Esophagus muscularis mucosa (tissue), 4 donors: ENCODE results near the gene AFAP1. TPM values are rescaled to one million over a fixed set of nuclear protein-coding genes. Genes with fewer than 3 reads are reported as not detected.

Experiments used
- DNase-seq: peaks from one replicate; pipeline ENCODE4 v3.0.0-alpha.2; 2017; ENCODE audit errors: extremely low spot score
- H3K27ac ChIP-seq, 4 donors: fragments of 200-600 bp; sonication (generic); replicated peaks in 1 of 4; 1 replicate in 3 of 4; 2 replicates in 1 of 4; pipeline ENCODE4 v1.5.1; 2016 to 2019; ENCODE audit warnings: mild to moderate bottlenecking in 1 of 4
- H3K27me3 ChIP-seq, 4 donors: fragments of 200-600 bp; sonication (generic); one replicate each; pipeline versions ENCODE4 v1.5.1 to v1.6.0; 2016 to 2019
- H3K36me3 ChIP-seq, 4 donors: fragments of 200-600 bp; sonication (generic); one replicate each; pipeline ENCODE4 v1.5.1; 2016 to 2019
- H3K4me1 ChIP-seq, 4 donors: fragments of 200-600 bp; sonication (generic); one replicate each; pipeline ENCODE4 v1.5.1; 2016 to 2019
- H3K4me3 ChIP-seq, 4 donors: fragments of 200-600 bp; sonication (generic); 1 replicate in 2 of 4; 2 replicates in 2 of 4; pipeline ENCODE4 v1.5.1; 2016 to 2019; ENCODE audit warnings: mild to moderate bottlenecking in 4 of 4, moderate library complexity in 1 of 4
- H3K9me3 ChIP-seq, 4 donors: fragments of 200-600 bp; sonication (generic); 1 replicate in 3 of 4; 2 replicates in 1 of 4; pipeline ENCODE4 v1.5.1; 2016 to 2019
- CTCF ChIP-seq, 3 experiments: fragments of 200-600 bp in 2 of 3; fragments of 450-650 bp in 1 of 3; sonication (generic) in 2 of 3; IDR thresholded peaks; one replicate each; pipeline ENCODE4 v1.5.1; 2017 to 2019; ENCODE audit warnings: antibody characterized with exemption in 3 of 3, mild to moderate bottlenecking in 2 of 3, moderate library complexity in 1 of 3
- EP300 ChIP-seq: sonication (generic); formaldehyde crosslinking; IDR thresholded peaks from one replicate; pipeline ENCODE4 v1.6.1; 2017; ENCODE audit warnings: antibody characterized with exemption
- POLR2A ChIP-seq: fragments of 450-650 bp; IDR thresholded peaks from one replicate; pipeline ENCODE4 v1.6.1; 2017; ENCODE audit warnings: antibody characterized with exemption, moderate library complexity, mild to moderate bottlenecking, low read depth
- POLR2AphosphoS5 ChIP-seq, 2 donors: sonication (generic); formaldehyde crosslinking; IDR thresholded peaks; one replicate each; pipeline ENCODE4 v1.6.1; 2017; ENCODE audit warnings: antibody characterized with exemption in 2 of 2
- WGBS: methylation state at CpG from one replicate; pipeline ENCODE4 v1.1.5; 2018; 5-methylcytosine and 5-hydroxymethylcytosine counted together
- intact Hi-C: fragments of 100-400 bp; cut with DNase I; formaldehyde crosslinking; loops from one replicate; pipeline ENCODE4 v1.15.1; 2023
- total RNA-seq, 4 donors: library from RNA; depleted of rRNA; stranded (reverse); fragments of >200 nt; gene quantifications; one replicate each; pipeline versions ENCODE4 v1.1.0 to v1.2.1, GENCODE V29; 2016

AFAP1 gene
- total RNA-seq, 4 donors from 2014 or later = 37.8 to 71.3 (median 50.9) TPM

GRCh38 chr4:7819446-7819845 lies 120.2 kb downstream of the AFAP1 start:
- Histone ChIP-seq H3K4me3 (no peak overlapping the region), H3K27ac (peak overlapping the region; percentile 79 to 87 (median 84)), H3K36me3 (peaks cover 6 to 36% (median 23%) of the 10 kb centered on the region in 4 donors), H3K4me1 (peaks cover 34 to 71% (median 70%) of the 10 kb centered on the region in 4 donors), H3K9me3 (no peaks in the 10 kb centered on the region), H3K27me3 (no peaks in the 10 kb centered on the region)
- 93% methylated on average over 9 of the region's 9 CpGs for WGBS
- DNase-seq = no peak
- TF ChIP-seq EP300 (no peak), POLR2A (no peak), POLR2AphosphoS5 (IDR thresholded peaks at IDR 0.05) (no peak), CTCF (IDR thresholded peaks at IDR 0.05) (no peak)
- intact Hi-C loops = no loop called here

- Histone ChIP-seq H3K4me1 (peaks cover 26 to 68% (median 66%) of the 10 kb centered on the region in 4 donors), H3K9me3 (no peaks in the 10 kb centered on the region), H3K4me3 (no peak overlapping the region), H3K27me3 (no peaks in the 10 kb centered on the region), H3K27ac (peak overlapping the region; percentile 55 to 87 (median 81)), H3K36me3 (peaks cover 6 to 44% (median 28%) of the 10 kb centered on the region in 4 donors)
- TF ChIP-seq CTCF (IDR thresholded peaks at IDR 0.05) (no peak), POLR2AphosphoS5 (IDR thresholded peaks at IDR 0.05) (no peak), POLR2A (no peak), EP300 (no peak)
- WGBS = 93% methylated on average over 3 of the region's 5 CpGs
- DNase-seq = no peak
- intact Hi-C loops = no loop called here
These were observed 121.2 kb downstream of the AFAP1 start for GRCh38 chr4:7818399-7818911.

GRCh38 chr4:7817877-7818398 lies 121.7 kb downstream of the AFAP1 start:
- TF ChIP-seq POLR2A (no peak), EP300 (no peak), POLR2AphosphoS5 (IDR thresholded peaks at IDR 0.05) (no peak), CTCF (IDR thresholded peaks at IDR 0.05) (no peak)
- intact Hi-C loops = no loop called here

GRCh38 chr4:7816771-7817170 lies 122.9 kb downstream of the AFAP1 start:
- no peak for TF ChIP-seq POLR2A
- TF ChIP-seq POLR2AphosphoS5 (IDR thresholded peaks at IDR 0.05) = no peak
- no peak for TF ChIP-seq EP300
- TF ChIP-seq CTCF (IDR thresholded peaks at IDR 0.05) = no peak
- 87% methylated on average over 7 of the region's 7 CpGs for WGBS

More at GRCh38 chr4:7817877-7818398, 121.7 kb downstream of the AFAP1 start:
- H3K9me3 ChIP-seq = no peaks in the 10 kb centered on the region
- DNase-seq = no peak
- peaks cover 20 to 68% (median 66%) of the 10 kb centered on the region in 4 donors for H3K4me1 ChIP-seq
- H3K4me3 ChIP-seq = no peak overlapping the region
- H3K36me3 ChIP-seq = peaks cover 6 to 44% (median 28%) of the 10 kb centered on the region in 4 donors
- no peaks in the 10 kb centered on the region for H3K27me3 ChIP-seq
- 63% methylated on average over 6 of the region's 6 CpGs for WGBS
- peak overlapping the region; percentile 55 to 87 (median 81) for H3K27ac ChIP-seq

More at GRCh38 chr4:7816771-7817170, 122.9 kb downstream of the AFAP1 start:
- peak overlapping the region; percentile 55 to 87 (median 81) for H3K27ac ChIP-seq
- no peak for DNase-seq
- peaks cover 6 to 44% (median 31%) of the 10 kb centered on the region in 4 donors for H3K36me3 ChIP-seq
- intact Hi-C loops = no loop called here
- no peaks in the 10 kb centered on the region for H3K9me3 ChIP-seq
- no peaks in the 10 kb centered on the region for H3K27me3 ChIP-seq
- no peak overlapping the region for H3K4me3 ChIP-seq
- H3K4me1 ChIP-seq = peaks cover 22 to 68% (median 66%) of the 10 kb centered on the region in 4 donors
